Smooth muscle cell (in vitro differentiated cells): ENCODE results near the gene FBXO30. TPM values are rescaled to one million over a fixed set of nuclear protein-coding genes. Genes with fewer than 3 reads are reported as not detected.
A peak's percentile ranks its signal among the peaks of the same experiment; 100 is the strongest.

Experiments
- DNase-seq: peaks from one replicate; lab custom pipeline; 2025; ENCODE audit not compliant: unreplicated experiment; lab: John Stamatoyannopoulos, UW
- H2AFZ ChIP-seq: fragments of 200-600 bp; sonication (generic); 2 replicates; pipeline ENCODE4 v1.6.0; 2016; ENCODE audit warnings: antibody characterized with exemption, low read depth, mild to moderate bottlenecking
- H3F3A ChIP-seq: fragments of 200-600 bp; sonication (generic); 2 replicates; pipeline ENCODE4 v1.6.0; 2017; ENCODE audit warnings: antibody characterized with exemption, low read depth
- H3K27ac ChIP-seq: fragments of 200-600 bp; sonication (generic); 2 replicates; pipeline ENCODE4 v1.5.1; 2016; ENCODE audit warnings: low read depth, mild to moderate bottlenecking
- H3K27me3 ChIP-seq: fragments of 200-600 bp; sonication (generic); 2 replicates; pipeline ENCODE4 v1.6.1; 2016; ENCODE audit warnings: low read depth, mild to moderate bottlenecking
- H3K36me3 ChIP-seq: fragments of 200-600 bp; sonication (generic); 2 replicates; pipeline ENCODE4 v1.5.1; 2016; ENCODE audit warnings: low read depth
- H3K4me1 ChIP-seq: fragments of 200-600 bp; sonication (generic); 2 replicates; pipeline ENCODE4 v1.5.1; 2016; ENCODE audit warnings: low read depth
- H3K4me2 ChIP-seq: fragments of 200-600 bp; sonication (generic); 2 replicates; pipeline ENCODE4 v1.6.0; 2016; ENCODE audit warnings: mild to moderate bottlenecking
- H3K4me3 ChIP-seq: fragments of 200-600 bp; sonication (generic); 2 replicates; pipeline ENCODE4 v1.5.1; 2016; ENCODE audit warnings: mild to moderate bottlenecking
- H3K79me2 ChIP-seq: fragments of 200-600 bp; sonication (generic); 2 replicates; pipeline ENCODE4 v1.6.0; 2016; ENCODE audit warnings: low read depth, mild to moderate bottlenecking
- H3K9ac ChIP-seq: fragments of 200-600 bp; sonication (generic); 2 replicates; pipeline ENCODE4 v1.6.0; 2016; ENCODE audit warnings: low read depth
- H3K9me3 ChIP-seq: fragments of 200-600 bp; sonication (generic); replicated peaks from 2 replicates; pipeline ENCODE4 v1.5.1; 2016; ENCODE audit warnings: low read depth
- H4K20me1 ChIP-seq: fragments of 200-600 bp; sonication (generic); 2 replicates; pipeline ENCODE4 v1.6.0; 2016; ENCODE audit warnings: low read depth
- CTCF ChIP-seq: fragments of 200-600 bp; sonication (generic); IDR thresholded peaks from 2 replicates; pipeline ENCODE4 v1.5.1; 2017; ENCODE audit warnings: borderline replicate concordance, mild to moderate bottlenecking, antibody characterized with exemption; ENCODE audit not compliant: insufficient read depth, poor library complexity, severe bottlenecking
- WGBS: methylation state at CpG from one replicate; pipeline ENCODE4 v1.1.7; 2016; ENCODE audit warnings: low lambda C conversion rate; 5-methylcytosine and 5-hydroxymethylcytosine counted together
- polyA plus RNA-seq: library from polyadenylated mRNA; unstranded; fragments of >200 nt; fragmentation: Nextera tagmentation; extraction: Ambion mirVana; gene quantifications from 2 replicates; pipeline ENCODE4 v1.2.1, GENCODE V29; 2016
- total RNA-seq: library from RNA; depleted of rRNA; stranded (reverse); fragments of >200 nt; gene quantifications from 2 replicates; pipeline ENCODE4 v1.2.3, GENCODE V29; 2014

Gene FBXO30
- total and polyA plus RNA-seq, 2 experiments from 2014 or later, result 3.1 to 10.3 TPM

GRCh38 chr6:145749632-145750031 lies 65.0 kb downstream of the FBXO30 start:
- Histone ChIP-seq H3K9ac (no peak overlapping the region), H3K9me3 (no peaks in the 10 kb centered on the region), H3K4me1 (no peaks in the 10 kb centered on the region), H3K36me3 (no peaks in the 10 kb centered on the region), H2AFZ (peak overlapping the region; percentile 90), H3K27me3 (no peaks in the 10 kb centered on the region), H3K27ac (peak overlapping the region; percentile 62), H3K4me3 (no peak overlapping the region), H3K79me2 (no peaks in the 10 kb centered on the region), H3F3A (no peaks in the 10 kb centered on the region), H3K4me2 (peak overlapping the region; percentile 55), H4K20me1 (no peaks in the 10 kb centered on the region)
- no peak for DNase-seq
- TF ChIP-seq CTCF, result no peak
- WGBS, result 12% methylated on average over 1 of the region's 1 CpG

GRCh38 chr6:145745861-145746260 lies 68.7 kb downstream of the FBXO30 start:
- DNase-seq, result no peak
- Histone ChIP-seq H3K27ac (no peak overlapping the region), H3K36me3 (no peaks in the 10 kb centered on the region), H3F3A (no peaks in the 10 kb centered on the region), H3K9me3 (no peaks in the 10 kb centered on the region), H3K79me2 (no peaks in the 10 kb centered on the region), H3K27me3 (no peaks in the 10 kb centered on the region), H4K20me1 (no peaks in the 10 kb centered on the region), H2AFZ (no peak overlapping the region), H3K4me2 (no peak overlapping the region), H3K9ac (no peak overlapping the region), H3K4me3 (no peak overlapping the region), H3K4me1 (no peaks in the 10 kb centered on the region)
- WGBS, result 96% methylated on average over 1 of the region's 1 CpG
- TF ChIP-seq CTCF, result no peak

- Histone ChIP-seq H3F3A (no peaks in the 10 kb centered on the region), H3K4me3 (no peak overlapping the region), H3K36me3 (no peaks in the 10 kb centered on the region), H3K9me3 (no peaks in the 10 kb centered on the region), H2AFZ (no peak overlapping the region), H3K4me2 (no peak overlapping the region), H3K4me1 (no peaks in the 10 kb centered on the region), H3K9ac (no peak overlapping the region), H4K20me1 (no peaks in the 10 kb centered on the region), H3K27ac (no peak overlapping the region), H3K27me3 (no peaks in the 10 kb centered on the region), H3K79me2 (no peaks in the 10 kb centered on the region)
- WGBS, result 91% methylated on average over 2 of the region's 2 CpGs
- TF ChIP-seq CTCF, result no peak
- no peak for DNase-seq
Observed at GRCh38 chr6:145744619-145745018, 70.0 kb downstream of the FBXO30 start.

Other genes starting within 250 kb of the FBXO30 start
- gene EPM2A, start 79.3 kb downstream of the FBXO30 start, total RNA-seq, result 5.1 and 5.3 TPM in 2 replicates
- gene EPM2A, start 79.3 kb downstream of the FBXO30 start, polyA plus RNA-seq, result 2.0 and 2.8 TPM in 2 replicates
- 15.2 and 16.2 TPM in 2 replicates for gene SHPRH, start 149.6 kb upstream of the FBXO30 start, total RNA-seq
- gene SHPRH, start 149.6 kb upstream of the FBXO30 start, polyA plus RNA-seq, result 6.0 and 8.6 TPM in 2 replicates
- gene GRM1, start 214.3 kb upstream of the FBXO30 start, total RNA-seq, result not detected in 2 replicates
- not detected in 2 replicates for gene GRM1, start 214.3 kb upstream of the FBXO30 start, polyA plus RNA-seq